Epithelial cell of esophagus (primary cell): ENCODE measurements around the gene PCDHA12.
A peak's percentile ranks its signal among the peaks of the same experiment; 100 is the strongest.

ENCODE experiments used
- DNase-seq: peaks from one replicate; pipeline ENCODE4 v3.0.0; 2010; ENCODE audit warnings: low read depth
- H3K4me3 ChIP-seq: 2 replicates; pipeline ENCODE4 v1.5.1; 2011; ENCODE audit warnings: mild to moderate bottlenecking, low read length, control low read depth
- CTCF ChIP-seq: IDR thresholded peaks from 2 replicates; pipeline ENCODE4 v1.5.1; 2011; ENCODE audit warnings: low read depth, mild to moderate bottlenecking, low read length, control low read depth, inconsistent platforms; ENCODE audit not compliant: insufficient read depth; ENCODE audit errors: missing control alignments

PCDHA12 gene

GRCh38 chr5:140923601-140924000, 48.5 kb downstream of the PCDHA12 start:
- DNase-seq = no peak
- TF ChIP-seq CTCF = no peak
- H3K4me3 ChIP-seq = no peak overlapping the region

- H3K4me3 ChIP-seq = peak within 1 kb of the TSS; percentile 33
- no peak for TF ChIP-seq CTCF
- DNase-seq = no peak
These were observed 50.8 kb downstream of the PCDHA12 start, which contains the start of gene PCDHAC1 for GRCh38 chr5:140925806-140926442. Gene PCDHAC1, plus strand, starts transcription at chr5:140926299. Its CDS starts 594 bp downstream, at chr5:140926893.

- TF ChIP-seq CTCF = peak; percentile 50
- peak overlapping the region; percentile 33 for H3K4me3 ChIP-seq
- DNase-seq = peak; percentile 67
These were observed 51.5 kb downstream of the PCDHA12 start for GRCh38 chr5:140926443-140927227.

GRCh38 chr5:140927228-140927573, 52.1 kb downstream of the PCDHA12 start:
- peak; percentile 3 for DNase-seq
- no peak for TF ChIP-seq CTCF
- H3K4me3 ChIP-seq = peak overlapping the region; percentile 33
